GM21825 (cell line): ENCODE data around the gene YIF1B.

Source experiments
- ATAC-seq: cut with Tn5 transposase; IDR thresholded peaks from one replicate; pipeline ENCODE4 v1.9.1; 2021; ENCODE audit warnings: mild to moderate bottlenecking, moderate library complexity; ENCODE audit not compliant: unreplicated experiment

Gene YIF1B

GRCh38 chr19:38306236-38306635 is 9.5 kb downstream of the YIF1B start:
- ATAC-seq, result no peak

- no peak for ATAC-seq
These were observed 10.8 kb downstream of the YIF1B start for GRCh38 chr19:38304866-38305429.

GRCh38 chr19:38304352-38304865 is 11.3 kb downstream of the YIF1B start:
- no peak for ATAC-seq

- no peak for ATAC-seq
These were observed 12.0 kb downstream of the YIF1B start, which contains the start of gene C19orf33 for GRCh38 chr19:38303517-38304351. Gene C19orf33 (plus strand): TSS chr19:38304251. CDS start chr19:38304262, 11 bp downstream.

GRCh38 chr19:38298821-38299680 is 16.7 kb downstream of the YIF1B start:
- ATAC-seq, result no peak

GRCh38 chr19:38294090-38294489 is 21.7 kb downstream of the YIF1B start:
- no peak for ATAC-seq

GRCh38 chr19:38293281-38293680 is 22.5 kb downstream of the YIF1B start:
- ATAC-seq, result no peak

GRCh38 chr19:38291855-38292254 is 23.9 kb downstream of the YIF1B start:
- ATAC-seq, result no peak

- ATAC-seq, result no peak
These were observed 25.1 kb downstream of the YIF1B start for GRCh38 chr19:38290631-38291147.

- ATAC-seq, result no peak
These were observed 25.8 kb downstream of the YIF1B start for GRCh38 chr19:38289955-38290354.

- no peak for ATAC-seq
These were observed 27.5 kb downstream of the YIF1B start for GRCh38 chr19:38288123-38288855.

GRCh38 chr19:38287604-38288003 is 28.1 kb downstream of the YIF1B start:
- no peak for ATAC-seq

- ATAC-seq, result no peak
These were observed 30.2 kb downstream of the YIF1B start for GRCh38 chr19:38285567-38285966.

- ATAC-seq, result no peak
These were observed 31.3 kb downstream of the YIF1B start for GRCh38 chr19:38284422-38284821.

- ATAC-seq, result no peak
These were observed 32.5 kb downstream of the YIF1B start for GRCh38 chr19:38283271-38283670.

GRCh38 chr19:38281811-38282566 is 33.8 kb downstream of the YIF1B start:
- no peak for ATAC-seq

- ATAC-seq, result no peak
These were observed 35.5 kb downstream of the YIF1B start for GRCh38 chr19:38280030-38280921.

GRCh38 chr19:38278751-38279150 is 37.0 kb downstream of the YIF1B start:
- ATAC-seq, result no peak
